ENCODE measurements around the gene GFY.

The GFY gene

GRCh38 chr19:49474542-49474924 lies 49.3 kb downstream of the GFY start:
- no peaks in the 10 kb centered on the region for H4K20me1 ChIP-seq (ENCODE audit: insufficient read depth, low read length)
- peaks cover 4% of the 10 kb centered on the region for H3K79me2 ChIP-seq (ENCODE audit: low read length)
- no peaks in the 10 kb centered on the region for H3K9me2 ChIP-seq (replicated peaks; ENCODE audit: insufficient read depth, low read length)
- peak overlapping the region; percentile 51; the same call in 1 of the 2 replicates for H3K27ac ChIP-seq (ENCODE audit: low read length)
- DNase-seq: no peak
- peak overlapping the region; percentile 96 for H3K4me2 ChIP-seq (ENCODE audit: low read depth, low read length)
- H3K36me3 ChIP-seq (replicated peaks; ENCODE audit: insufficient read depth, low read length): no peaks in the 10 kb centered on the region
- peak overlapping the region; percentile 85 for H3K9ac ChIP-seq (ENCODE audit: low read length)
- H3K9me3 ChIP-seq (replicated peaks; ENCODE audit: insufficient read depth, low read length): no peaks in the 10 kb centered on the region
- TF ChIP-seq EZH2phosphoT487 (IDR thresholded peaks at IDR 0.05; ENCODE audit: low read length): no peak
- peak overlapping the region; percentile 95 for H2AFZ ChIP-seq (ENCODE audit: low read length)
- peak overlapping the region; percentile 82 for H3K4me3 ChIP-seq (ENCODE audit: low read length)
- peaks cover 7% of the 10 kb centered on the region for H3K4me1 ChIP-seq (ENCODE audit: low read length)
- 0 out of 2 replicates have a peak, but pooled peaks cover 5% of the 10 kb centered on the region for H3F3A ChIP-seq (ENCODE audit: insufficient read depth, low read length)
- no peaks in the 10 kb centered on the region for H3K27me3 ChIP-seq (replicated peaks; ENCODE audit: insufficient read depth, low read length)

GRCh38 chr19:49475191-49475917 lies 50.2 kb downstream of the GFY start:
- no peaks in the 10 kb centered on the region for H4K20me1 ChIP-seq (ENCODE audit: insufficient read depth, low read length)
- no peaks in the 10 kb centered on the region for H3K36me3 ChIP-seq (replicated peaks; ENCODE audit: insufficient read depth, low read length)
- H3K27me3 ChIP-seq (replicated peaks; ENCODE audit: insufficient read depth, low read length): no peaks in the 10 kb centered on the region
- H3K4me3 ChIP-seq (ENCODE audit: low read length): no peak overlapping the region
- peak overlapping the region; percentile 85; the same call in 1 of the 2 replicates for H3K9ac ChIP-seq (ENCODE audit: low read length)
- no peak for TF ChIP-seq EZH2phosphoT487 (IDR thresholded peaks at IDR 0.05; ENCODE audit: low read length)
- no peak for TF ChIP-seq CTCF (IDR thresholded peaks at IDR 0.05; ENCODE audit: low read length)
- TF ChIP-seq EZH2 (optimal IDR thresholded peaks at IDR 0.05; ENCODE audit: low read depth, low read length): no peak
- no peak overlapping the region for H2AFZ ChIP-seq (ENCODE audit: low read length)
- peaks cover 4% of the 10 kb centered on the region for H3K79me2 ChIP-seq (ENCODE audit: low read length)
- H3K4me1 ChIP-seq (ENCODE audit: low read length): 0 out of 2 replicates have a peak, but pooled peaks cover 2% of the 10 kb centered on the region
- no peaks in the 10 kb centered on the region for H3K9me2 ChIP-seq (replicated peaks; ENCODE audit: insufficient read depth, low read length)
- 0 out of 2 replicates have a peak, but pooled peaks cover 5% of the 10 kb centered on the region for H3F3A ChIP-seq (ENCODE audit: insufficient read depth, low read length)
- H3K4me2 ChIP-seq (ENCODE audit: low read depth, low read length): no peak overlapping the region
- DNase-seq: no peak
- no peaks in the 10 kb centered on the region for H3K9me3 ChIP-seq (replicated peaks; ENCODE audit: insufficient read depth, low read length)
- H3K27ac ChIP-seq (ENCODE audit: low read length): no peak overlapping the region

- H3K9me2 ChIP-seq (replicated peaks; ENCODE audit: insufficient read depth, low read length): no peaks in the 10 kb centered on the region
- H3K4me2 ChIP-seq (ENCODE audit: low read depth, low read length): no peak overlapping the region
- DNase-seq: no peak
- H3K79me2 ChIP-seq (ENCODE audit: low read length): peaks cover 4% of the 10 kb centered on the region
- H3K27me3 ChIP-seq (replicated peaks; ENCODE audit: insufficient read depth, low read length): no peaks in the 10 kb centered on the region
- H3K27ac ChIP-seq (ENCODE audit: low read length): no peak overlapping the region
- TF ChIP-seq EZH2phosphoT487 (IDR thresholded peaks at IDR 0.05; ENCODE audit: low read length): no peak
- no peak for TF ChIP-seq EZH2 (optimal IDR thresholded peaks at IDR 0.05; ENCODE audit: low read depth, low read length)
- no peak for TF ChIP-seq CTCF (IDR thresholded peaks at IDR 0.05; ENCODE audit: low read length)
- no peaks in the 10 kb centered on the region for H3K36me3 ChIP-seq (replicated peaks; ENCODE audit: insufficient read depth, low read length)
- H2AFZ ChIP-seq (ENCODE audit: low read length): no peak overlapping the region
- H4K20me1 ChIP-seq (ENCODE audit: insufficient read depth, low read length): no peaks in the 10 kb centered on the region
- 0 out of 2 replicates have a peak, but pooled peaks cover 5% of the 10 kb centered on the region for H3F3A ChIP-seq (ENCODE audit: insufficient read depth, low read length)
- H3K4me1 ChIP-seq (ENCODE audit: low read length): 0 out of 2 replicates have a peak, but pooled peaks cover 2% of the 10 kb centered on the region
- no peaks in the 10 kb centered on the region for H3K9me3 ChIP-seq (replicated peaks; ENCODE audit: insufficient read depth, low read length)
- no peak overlapping the region for H3K9ac ChIP-seq (ENCODE audit: low read length)
- H3K4me3 ChIP-seq (ENCODE audit: low read length): no peak overlapping the region
Measured at GRCh38 chr19:49475995-49476880, 51.0 kb downstream of the GFY start.
